HG03342 (cell line): Measurements from ENCODE around the gene B3GAT1.
"Not testable (repeated sequence)": the region's sequence is repeated elsewhere in the genome, so short reads cannot be mapped to it uniquely, and the experiment has no call there.

Experiments
- ATAC-seq: cut with Tn5 transposase; IDR thresholded peaks from one replicate; pipeline ENCODE4 v1.9.1; 2021; ENCODE audit warnings: mild to moderate bottlenecking, moderate library complexity; ENCODE audit not compliant: unreplicated experiment

B3GAT1 gene

GRCh38 chr11:134358856-134359490 lies 53.1 kb downstream of the B3GAT1 start:
- ATAC-seq = no peak

- no peak for ATAC-seq
These were observed 53.7 kb downstream of the B3GAT1 start for GRCh38 chr11:134358165-134358855.

- no peak for ATAC-seq
These were observed 54.5 kb downstream of the B3GAT1 start for GRCh38 chr11:134357545-134357839.

- no peak for ATAC-seq
These were observed 55.1 kb downstream of the B3GAT1 start for GRCh38 chr11:134356656-134357544.

GRCh38 chr11:134355656-134356055 lies 56.4 kb downstream of the B3GAT1 start:
- no peak for ATAC-seq

- ATAC-seq = no peak
These were observed 56.9 kb downstream of the B3GAT1 start for GRCh38 chr11:134355136-134355535.

- ATAC-seq = no peak
These were observed 59.9 kb downstream of the B3GAT1 start for GRCh38 chr11:134352111-134352510.

- no peak for ATAC-seq
These were observed 61.7 kb downstream of the B3GAT1 start for GRCh38 chr11:134350381-134350780.

- no peak for ATAC-seq
These were observed 62.2 kb downstream of the B3GAT1 start for GRCh38 chr11:134349802-134350355.

GRCh38 chr11:134349109-134349801 lies 62.8 kb downstream of the B3GAT1 start:
- ATAC-seq = peak; percentile 48

- ATAC-seq = no peak
These were observed 64.6 kb downstream of the B3GAT1 start for GRCh38 chr11:134347441-134347840.

- ATAC-seq = no peak
These were observed 65.1 kb downstream of the B3GAT1 start for GRCh38 chr11:134346976-134347350.

- ATAC-seq = no peak
These were observed 65.7 kb downstream of the B3GAT1 start for GRCh38 chr11:134346101-134346975.

- ATAC-seq = no peak
These were observed 66.8 kb downstream of the B3GAT1 start for GRCh38 chr11:134345237-134345550.

- ATAC-seq = not testable (repeated sequence)
These were observed 67.4 kb downstream of the B3GAT1 start for GRCh38 chr11:134344497-134345236.

- no peak for ATAC-seq
These were observed 68.4 kb downstream of the B3GAT1 start for GRCh38 chr11:134343646-134344045.

- no peak for ATAC-seq
These were observed 69.3 kb downstream of the B3GAT1 start for GRCh38 chr11:134342572-134343340.

GRCh38 chr11:134341805-134342571 lies 70.1 kb downstream of the B3GAT1 start:
- ATAC-seq = no peak
